RWPE2 (cell line): ENCODE results near the gene BORCS5.

Experiments
- ATAC-seq: fragments of 200-7000 bp; cut with Tn5 transposase; 3 replicates; pipeline ENCODE4 v1.9.1; 2021; ENCODE audit warnings: low read depth
- DNase-seq: peaks from one replicate; pipeline ENCODE4 v3.0.0-alpha.2; 2020; ENCODE audit warnings: low spot score
- H3K27ac ChIP-seq: fragments of 450-650 bp; 2 replicates; pipeline ENCODE4 v1.5.1; 2017; ENCODE audit warnings: mild to moderate bottlenecking; ENCODE audit not compliant: poor library complexity, severe bottlenecking
- H3K27me3 ChIP-seq: fragments of 250-450 bp; sonication (Bioruptor Pico); 2 replicates; pipeline ENCODE4 v1.5.1; 2021; ENCODE audit warnings: mild to moderate bottlenecking, moderate library complexity; ENCODE audit not compliant: insufficient read depth, poor library complexity, severe bottlenecking
- H3K36me3 ChIP-seq: fragments of 250-450 bp; sonication (Bioruptor Pico); 2 replicates; pipeline ENCODE4 v1.5.1; 2020; ENCODE audit warnings: low read depth, mild to moderate bottlenecking, moderate library complexity
- H3K4me1 ChIP-seq: fragments of 250-450 bp; sonication (Bioruptor Pico); 2 replicates; pipeline ENCODE4 v1.5.1; 2021; ENCODE audit warnings: mild to moderate bottlenecking, moderate library complexity; ENCODE audit not compliant: insufficient read depth, poor library complexity, severe bottlenecking
- H3K4me3 ChIP-seq: fragments of 250-450 bp; sonication (Bioruptor Pico); 2 replicates; pipeline ENCODE4 v1.5.1; 2021; ENCODE audit warnings: mild to moderate bottlenecking, moderate library complexity; ENCODE audit not compliant: severe bottlenecking
- H3K9me3 ChIP-seq: fragments of 250-450 bp; sonication (Bioruptor Pico); 2 replicates; pipeline ENCODE4 v1.5.1; 2021; ENCODE audit warnings: mild to moderate bottlenecking, moderate library complexity; ENCODE audit not compliant: severe bottlenecking
- CTCF ChIP-seq: fragments of 450-650 bp; IDR thresholded peaks from one replicate; pipeline ENCODE4 v1.5.1; 2017; ENCODE audit warnings: mild to moderate bottlenecking, moderate library complexity; ENCODE audit not compliant: poor library complexity, severe bottlenecking

Gene BORCS5

GRCh38 chr12:12505544-12506495 is 148.9 kb downstream of the BORCS5 start:
- ATAC-seq (no peak), DNase-seq (no peak)
- TF ChIP-seq CTCF = no peak
- Histone ChIP-seq H3K36me3 (no peaks in the 10 kb centered on the region), H3K27ac (no peak overlapping the region), H3K4me1 (peaks cover 6% of the 10 kb centered on the region), H3K4me3 (no peak overlapping the region), H3K9me3 (no peaks in the 10 kb centered on the region), H3K27me3 (no peaks in the 10 kb centered on the region)

- no peak for TF ChIP-seq CTCF
- DNase-seq (no peak), ATAC-seq (no peak)
- Histone ChIP-seq H3K27me3 (no peaks in the 10 kb centered on the region), H3K4me3 (no peak overlapping the region), H3K4me1 (peaks cover 9% of the 10 kb centered on the region), H3K27ac (no peak overlapping the region), H3K36me3 (no peaks in the 10 kb centered on the region), H3K9me3 (no peaks in the 10 kb centered on the region)
These were observed 149.6 kb downstream of the BORCS5 start for GRCh38 chr12:12506496-12506890.

GRCh38 chr12:12507121-12507520 is 150.2 kb downstream of the BORCS5 start:
- Histone ChIP-seq H3K4me3 (no peak overlapping the region), H3K36me3 (no peaks in the 10 kb centered on the region), H3K9me3 (no peaks in the 10 kb centered on the region), H3K27ac (no peak overlapping the region), H3K4me1 (peaks cover 9% of the 10 kb centered on the region), H3K27me3 (no peaks in the 10 kb centered on the region)
- ATAC-seq (no peak), DNase-seq (no peak)
- no peak for TF ChIP-seq CTCF

GRCh38 chr12:12508612-12509011 is 151.7 kb downstream of the BORCS5 start:
- Histone ChIP-seq H3K4me3 (no peak overlapping the region), H3K36me3 (no peaks in the 10 kb centered on the region)

More at GRCh38 chr12:12508612-12509011, 151.7 kb downstream of the BORCS5 start:
- no peak for DNase-seq
- ATAC-seq = no peak
- H3K27ac ChIP-seq = peak overlapping the region; percentile 75
- TF ChIP-seq CTCF = no peak
- H3K4me1 ChIP-seq = peaks cover 9% of the 10 kb centered on the region
- H3K9me3 ChIP-seq = no peaks in the 10 kb centered on the region
- H3K27me3 ChIP-seq = no peaks in the 10 kb centered on the region
